Gastroesophageal sphincter (tissue), 4 donors: ENCODE results near the gene RELT. TPM values are rescaled to one million over a fixed set of nuclear protein-coding genes. Genes with fewer than 3 reads are reported as not detected.

Experiments
- ATAC-seq: fragments of 150-250 bp; one replicate; pipeline ENCODE4 v1.9.1; 2016; ENCODE audit warnings: mild to moderate bottlenecking, moderate library complexity
- H3K27ac ChIP-seq, 4 donors: fragments of 200-600 bp; sonication (generic) in 3 of 4; 1 replicate in 3 of 4; 2 replicates in 1 of 4; pipeline ENCODE4 v1.5.1; 2016 to 2019
- H3K27me3 ChIP-seq: fragments of 200-600 bp; sonication (generic); one replicate; pipeline ENCODE4 v1.5.1; 2019
- H3K36me3 ChIP-seq, 2 donors: fragments of 200-600 bp; sonication (generic); one replicate each; pipeline ENCODE4 v1.5.1; 2019; ENCODE audit warnings: control low read depth in 1 of 2
- H3K4me1 ChIP-seq, 3 donors: fragments of 200-600 bp; sonication (generic); 1 replicate in 2 of 3; 2 replicates in 1 of 3; pipeline ENCODE4 v1.5.1; 2016 to 2019; ENCODE audit warnings: control low read depth in 2 of 3
- H3K4me3 ChIP-seq, 2 donors: fragments of 200-600 bp; sonication (generic); one replicate each; pipeline ENCODE4 v1.5.1; 2019; ENCODE audit warnings: mild to moderate bottlenecking in 1 of 2, moderate library complexity in 1 of 2
- H3K9me3 ChIP-seq, 3 donors: fragments of 200-600 bp; sonication (generic); one replicate each; pipeline ENCODE4 v1.5.1; 2017 to 2019; ENCODE audit warnings: control low read depth in 2 of 3
- EP300 ChIP-seq: sonication (generic); formaldehyde crosslinking; IDR thresholded peaks from one replicate; pipeline ENCODE4 v1.6.1; 2017; ENCODE audit warnings: antibody characterized with exemption, mild to moderate bottlenecking
- POLR2A ChIP-seq, 2 donors: fragments of 450-650 bp; IDR thresholded peaks; one replicate each; pipeline ENCODE4 v1.6.1; 2017; ENCODE audit warnings: antibody characterized with exemption in 2 of 2, mild to moderate bottlenecking in 2 of 2, moderate library complexity in 1 of 2
- POLR2AphosphoS5 ChIP-seq: sonication (generic); formaldehyde crosslinking; IDR thresholded peaks from one replicate; pipeline ENCODE4 v1.6.1; 2017; ENCODE audit warnings: antibody characterized with exemption
- WGBS, 2 donors: methylation state at CpG; one replicate each; pipeline ENCODE4 v1.1.5; 2018; ENCODE audit warnings: low coverage in 1 of 2; 5-methylcytosine and 5-hydroxymethylcytosine counted together
- total RNA-seq, 4 donors: library from RNA; depleted of rRNA; stranded (reverse); fragments of >200 nt; gene quantifications; one replicate each; pipeline ENCODE4 v1.1.0, GENCODE V29; 2016
- TF ChIP-seq, protein P1 (sequence below), 4 experiments: fragments of 200-600 bp in 2 of 4; fragments of 450-650 bp in 2 of 4; sonication (generic) in 1 of 4; IDR thresholded peaks; one replicate each; pipeline ENCODE4 v1.5.1; 2017 to 2019; ENCODE audit warnings: antibody characterized with exemption in 4 of 4, mild to moderate bottlenecking in 2 of 4, moderate library complexity in 2 of 4

Gene RELT
- total RNA-seq, 4 donors from 2014 or later, result 2.3 to 5.7 (median 3.5) TPM

DNA sequence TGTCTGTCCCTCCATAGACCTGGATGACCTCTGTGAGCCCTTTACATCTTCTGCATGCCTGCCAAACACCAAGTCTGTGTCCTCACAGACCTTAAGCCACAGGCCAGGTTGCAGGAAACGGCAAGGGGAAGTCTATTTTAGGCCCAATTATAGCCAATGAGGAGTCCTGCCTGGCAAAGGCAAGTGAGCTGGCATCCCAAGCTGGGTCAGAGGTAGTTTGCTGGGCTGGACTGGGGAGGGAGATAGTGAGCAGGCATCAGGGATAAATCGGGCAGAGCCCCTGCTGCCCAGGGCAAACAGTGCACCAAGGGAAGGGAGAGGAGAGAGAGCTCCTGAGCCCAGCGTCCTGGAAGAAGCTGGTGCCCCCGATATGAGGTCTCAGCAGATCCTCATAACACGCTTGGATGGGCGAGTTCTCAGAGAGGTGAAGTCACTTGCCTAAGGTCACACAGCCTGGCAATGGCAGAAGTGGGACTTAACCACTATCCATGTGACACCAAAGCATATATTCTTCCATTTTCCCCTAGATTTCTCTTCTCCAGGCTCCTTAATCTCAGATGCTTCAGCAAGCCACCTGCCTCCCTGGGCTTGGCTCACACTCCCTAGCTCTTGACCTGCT lies 3.7 kb upstream of the RELT start:
- ATAC-seq, result no peak
- TF ChIP-seq POLR2A (IDR thresholded peaks at IDR 0.05), result no peak
- TF ChIP-seq EP300, result no peak
- TF ChIP-seq POLR2AphosphoS5, result no peak
- TF ChIP-seq, protein P1, sequence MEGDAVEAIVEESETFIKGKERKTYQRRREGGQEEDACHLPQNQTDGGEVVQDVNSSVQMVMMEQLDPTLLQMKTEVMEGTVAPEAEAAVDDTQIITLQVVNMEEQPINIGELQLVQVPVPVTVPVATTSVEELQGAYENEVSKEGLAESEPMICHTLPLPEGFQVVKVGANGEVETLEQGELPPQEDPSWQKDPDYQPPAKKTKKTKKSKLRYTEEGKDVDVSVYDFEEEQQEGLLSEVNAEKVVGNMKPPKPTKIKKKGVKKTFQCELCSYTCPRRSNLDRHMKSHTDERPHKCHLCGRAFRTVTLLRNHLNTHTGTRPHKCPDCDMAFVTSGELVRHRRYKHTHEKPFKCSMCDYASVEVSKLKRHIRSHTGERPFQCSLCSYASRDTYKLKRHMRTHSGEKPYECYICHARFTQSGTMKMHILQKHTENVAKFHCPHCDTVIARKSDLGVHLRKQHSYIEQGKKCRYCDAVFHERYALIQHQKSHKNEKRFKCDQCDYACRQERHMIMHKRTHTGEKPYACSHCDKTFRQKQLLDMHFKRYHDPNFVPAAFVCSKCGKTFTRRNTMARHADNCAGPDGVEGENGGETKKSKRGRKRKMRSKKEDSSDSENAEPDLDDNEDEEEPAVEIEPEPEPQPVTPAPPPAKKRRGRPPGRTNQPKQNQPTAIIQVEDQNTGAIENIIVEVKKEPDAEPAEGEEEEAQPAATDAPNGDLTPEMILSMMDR (IDR thresholded peaks at IDR 0.05), result peak in 1 of 4 experiments; percentile 7
- peak overlapping the region in 3 of 4 donors; percentile 5 to 44 (median 28) for H3K27ac ChIP-seq

DNA sequence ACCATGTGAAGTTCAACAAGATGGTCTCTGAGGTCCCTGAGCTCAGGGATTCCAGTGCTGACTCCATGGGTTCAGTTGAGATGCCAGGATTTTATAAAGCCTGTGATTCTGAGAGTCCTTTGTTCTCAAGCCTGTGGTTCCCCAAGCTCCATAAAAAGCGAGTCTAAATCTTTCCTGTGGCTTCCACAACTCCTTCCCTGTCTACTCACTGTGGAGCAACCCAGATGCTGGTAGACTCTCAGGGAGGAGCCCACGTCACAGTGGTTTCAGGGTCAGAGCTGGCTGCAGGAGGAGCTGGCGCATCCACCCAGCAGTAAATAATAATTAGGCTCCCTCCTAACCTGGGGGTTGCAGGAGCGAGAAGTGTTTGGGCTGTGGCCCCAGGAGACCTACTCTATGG lies 2.0 kb upstream of the RELT start:
- TF ChIP-seq EP300, result no peak
- TF ChIP-seq, protein P1 (IDR thresholded peaks at IDR 0.05), result no peak
- TF ChIP-seq POLR2A (IDR thresholded peaks at IDR 0.05), result no peak
- TF ChIP-seq POLR2AphosphoS5, result no peak
- no peak overlapping the region for H3K27ac ChIP-seq

More for the DNA sequence above, 3.7 kb upstream of the RELT start:
- H3K36me3 ChIP-seq, result peaks cover 0 to 21% of the 10 kb centered on the region in 2 donors
- H3K4me1 ChIP-seq, result peaks cover 0 to 32% (median 0%) of the 10 kb centered on the region in 3 donors
- no peak overlapping the region for H3K4me3 ChIP-seq
- H3K9me3 ChIP-seq, result no peaks in the 10 kb centered on the region
- H3K27me3 ChIP-seq, result no peaks in the 10 kb centered on the region
- WGBS, 2 donors, result 47% methylated on average over 4 of the region's 6 CpGs; no CpG with 5 or more reads in 1 of the 2 donors

DNA sequence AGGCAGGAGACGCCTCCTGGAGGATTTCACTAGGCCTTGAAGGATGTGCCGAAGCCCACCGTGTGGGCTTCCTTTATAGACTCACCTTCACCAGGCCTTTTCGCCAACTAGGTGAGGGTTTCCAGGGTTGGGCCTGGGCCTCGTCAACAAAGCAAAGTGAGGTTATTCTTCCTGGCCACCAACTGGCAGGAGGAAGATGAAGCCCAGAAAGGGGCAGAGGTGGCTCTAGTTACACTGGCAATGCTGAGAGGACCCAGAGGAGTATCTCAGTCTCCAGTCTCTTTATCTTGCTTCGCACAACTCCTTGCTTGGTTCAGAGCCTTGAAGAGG lies 404 bp upstream of the RELT start:
- H3K9me3 ChIP-seq, result no peaks in the 10 kb centered on the region
- H3K36me3 ChIP-seq, result no peaks in the 10 kb centered on the region
- 52 to 83% methylated on average over 3 to 5 of the region's 6 CpGs for WGBS, 2 donors
- peak overlapping the region in 3 of 4 donors; percentile 77 to 89 (median 85) for H3K27ac ChIP-seq
- peak; percentile 1 for ATAC-seq
- H3K27me3 ChIP-seq, result no peaks in the 10 kb centered on the region
- H3K4me1 ChIP-seq, result peaks cover 0 to 44% (median 0%) of the 10 kb centered on the region in 3 donors
- H3K4me3 ChIP-seq, result peak overlapping the region in 1 of 2 donors; percentile 77
- TF ChIP-seq, protein P1 (IDR thresholded peaks at IDR 0.05), result no peak
- TF ChIP-seq POLR2A (IDR thresholded peaks at IDR 0.05) (no peak), POLR2AphosphoS5 (no peak), EP300 (no peak)

More for the DNA sequence above, 2.0 kb upstream of the RELT start:
- Histone ChIP-seq H3K36me3 (peaks cover 0 to 4% of the 10 kb centered on the region in 2 donors), H3K4me1 (peaks cover 0 to 36% (median 0%) of the 10 kb centered on the region in 3 donors), H3K9me3 (no peaks in the 10 kb centered on the region), H3K27me3 (no peaks in the 10 kb centered on the region), H3K4me3 (no peak overlapping the region)
- 40 to 83% methylated on average over 1 of the region's 4 CpGs for WGBS, 2 donors
- ATAC-seq, result no peak

DNA sequence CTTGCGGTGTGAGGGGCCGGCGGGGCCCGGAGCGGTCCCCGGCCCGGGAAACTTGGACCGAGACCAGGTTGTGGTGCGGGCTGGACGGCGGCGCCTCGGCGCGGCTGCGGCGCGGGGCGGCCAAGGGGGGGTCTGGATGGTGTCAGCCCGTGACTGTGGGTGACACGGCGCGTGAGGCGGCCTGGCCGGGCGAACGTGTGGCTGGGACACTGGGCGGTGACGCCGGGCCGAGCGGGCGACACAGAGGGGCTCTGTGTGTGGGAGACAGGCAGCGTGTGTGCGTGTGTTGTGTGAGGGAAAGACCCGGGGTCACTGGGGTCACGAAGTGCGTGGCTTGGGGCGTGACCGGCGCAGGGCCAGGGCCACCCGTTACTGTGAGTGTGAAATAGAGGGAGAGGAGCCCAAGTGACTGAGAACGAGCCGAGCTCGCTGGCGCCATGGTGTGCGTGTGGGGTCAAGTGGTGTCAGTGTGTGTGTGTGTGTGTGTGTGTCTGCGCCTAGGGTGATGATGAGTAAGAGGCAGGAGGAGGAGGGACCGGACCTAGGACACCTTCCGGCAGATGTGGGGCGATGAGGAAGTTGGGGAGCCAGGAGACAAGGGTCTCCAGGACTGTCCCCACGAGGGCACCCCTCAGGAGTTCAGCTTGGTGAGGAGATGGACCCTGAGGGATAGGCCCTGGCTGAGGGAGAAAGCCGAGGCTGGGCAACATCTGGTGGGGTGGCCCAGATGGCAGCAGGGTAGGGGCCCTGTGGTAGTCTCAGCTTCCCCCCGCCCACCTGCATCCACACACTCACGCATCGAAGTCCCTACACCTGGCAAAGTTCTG lies 817 bp downstream of the RELT start:
- peaks cover 0 to 44% (median 0%) of the 10 kb centered on the region in 3 donors for H3K4me1 ChIP-seq
- H3K27me3 ChIP-seq, result no peaks in the 10 kb centered on the region
- H3K36me3 ChIP-seq, result no peaks in the 10 kb centered on the region
- TF ChIP-seq EP300 (no peak), POLR2A (IDR thresholded peaks at IDR 0.05) (no peak), POLR2AphosphoS5 (peak; percentile 10)
- peak overlapping the region; percentile 19 to 89 (median 81) for H3K27ac ChIP-seq
- peak overlapping the region; percentile 37 to 77 for H3K4me3 ChIP-seq
- H3K9me3 ChIP-seq, result no peaks in the 10 kb centered on the region
- peak; percentile 24 for ATAC-seq
- 16 to 20% methylated on average over 11 to 21 of the region's 56 CpGs for WGBS, 2 donors

DNA sequence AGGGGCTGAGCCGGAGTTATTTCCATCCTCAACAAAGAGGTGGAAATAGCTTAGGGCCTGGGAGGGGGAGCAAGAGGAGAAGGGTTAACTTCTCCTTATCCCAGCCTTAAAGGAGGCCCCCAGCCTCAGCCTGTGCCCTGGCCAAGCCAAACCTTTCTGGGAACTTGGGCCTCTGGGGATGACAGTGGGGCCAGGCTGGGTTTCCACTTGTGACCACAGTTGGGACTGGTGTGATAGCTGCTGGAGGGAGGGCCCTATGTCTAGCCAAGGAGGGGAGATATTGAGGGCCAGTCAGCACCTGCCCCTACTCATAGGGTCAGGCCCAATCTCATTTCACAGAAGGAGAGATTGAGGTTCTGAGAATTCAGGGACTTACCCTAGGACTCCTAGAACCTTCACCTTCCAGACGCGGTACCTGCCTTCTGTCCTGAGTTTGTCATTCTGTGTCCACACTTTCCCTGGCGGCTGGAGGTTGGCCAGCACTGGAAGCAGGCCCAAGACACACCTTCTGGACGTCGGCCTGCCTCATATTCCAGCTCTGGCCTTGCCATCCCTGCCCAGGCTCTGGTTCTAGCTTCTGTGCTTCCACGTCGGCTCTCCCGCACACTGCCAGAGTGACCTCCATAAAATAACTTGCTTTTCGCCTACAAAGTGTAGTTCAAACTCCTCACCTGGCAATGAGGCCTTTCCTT lies 3.1 kb downstream of the RELT start:
- no peak overlapping the region for H3K27ac ChIP-seq
- 72 to 76% methylated on average over 9 to 10 of the region's 10 CpGs for WGBS, 2 donors
- peaks cover 0 to 48% (median 10%) of the 10 kb centered on the region in 3 donors for H3K4me1 ChIP-seq
- H3K4me3 ChIP-seq, result no peak overlapping the region
- H3K27me3 ChIP-seq, result no peaks in the 10 kb centered on the region
- no peak for ATAC-seq
- TF ChIP-seq, protein P1 (IDR thresholded peaks at IDR 0.05), result no peak
- TF ChIP-seq POLR2AphosphoS5, result no peak
- TF ChIP-seq EP300, result no peak
- TF ChIP-seq POLR2A (IDR thresholded peaks at IDR 0.05), result no peak
- H3K36me3 ChIP-seq, result no peaks in the 10 kb centered on the region
- no peaks in the 10 kb centered on the region for H3K9me3 ChIP-seq
